ENCODE results near the gene ITGA3.

The ITGA3 gene

GRCh38 chr17:50063561-50064252 is 7.8 kb downstream of the ITGA3 start:
- no peaks in the 10 kb centered on the region for H3K79me2 ChIP-seq (ENCODE audit: insufficient read depth, low read length)
- no peaks in the 10 kb centered on the region for H3K9me3 ChIP-seq (ENCODE audit: low read length)
- H3F3A ChIP-seq (ENCODE audit: insufficient read depth, low read length) = no peaks in the 10 kb centered on the region
- no peak overlapping the region for H3K9ac ChIP-seq (ENCODE audit: low read length)
- no peak overlapping the region for H3K4me3 ChIP-seq (ENCODE audit: low read depth, low read length, poor library complexity, severe bottlenecking)
- H2AFZ ChIP-seq (ENCODE audit: low read length) = no peak overlapping the region
- no peaks in the 10 kb centered on the region for H3K4me1 ChIP-seq (ENCODE audit: insufficient read depth, low read length, severe bottlenecking)
- H3K27me3 ChIP-seq (ENCODE audit: insufficient read depth, low read length) = peaks cover 7% of the 10 kb centered on the region
- H3K36me3 ChIP-seq (ENCODE audit: insufficient read depth, low read length) = no peaks in the 10 kb centered on the region
- H4K20me1 ChIP-seq (ENCODE audit: insufficient read depth, low read length) = no peaks in the 10 kb centered on the region
- no peak overlapping the region for H3K27ac ChIP-seq (ENCODE audit: low read depth, low read length, poor library complexity, severe bottlenecking)
- H3K4me2 ChIP-seq (ENCODE audit: low read length) = no peak overlapping the region
- no peaks in the 10 kb centered on the region for H3K9me2 ChIP-seq (ENCODE audit: low read depth, low read length)
- TF ChIP-seq CTCF (IDR thresholded peaks at IDR 0.05; ENCODE audit: low read length) (no peak), EZH2 (IDR thresholded peaks at IDR 0.05; ENCODE audit: borderline replicate concordance, low read length) (no peak)

GRCh38 chr17:50064253-50065001 is 8.5 kb downstream of the ITGA3 start:
- H4K20me1 ChIP-seq (ENCODE audit: insufficient read depth, low read length) = no peaks in the 10 kb centered on the region
- no peak overlapping the region for H3K9ac ChIP-seq (ENCODE audit: low read length)
- no peaks in the 10 kb centered on the region for H3K9me2 ChIP-seq (ENCODE audit: low read depth, low read length)
- H3K36me3 ChIP-seq (ENCODE audit: insufficient read depth, low read length) = no peaks in the 10 kb centered on the region
- no peak for TF ChIP-seq CTCF (IDR thresholded peaks at IDR 0.05; ENCODE audit: low read length)
- no peak for TF ChIP-seq EZH2 (IDR thresholded peaks at IDR 0.05; ENCODE audit: borderline replicate concordance, low read length)
- H3K27me3 ChIP-seq (ENCODE audit: insufficient read depth, low read length) = peaks cover 7% of the 10 kb centered on the region
- no peaks in the 10 kb centered on the region for H3F3A ChIP-seq (ENCODE audit: insufficient read depth, low read length)
- H3K27ac ChIP-seq (ENCODE audit: low read depth, low read length, poor library complexity, severe bottlenecking) = no peak overlapping the region
- H3K9me3 ChIP-seq (ENCODE audit: low read length) = no peaks in the 10 kb centered on the region
- no peak overlapping the region for H3K4me3 ChIP-seq (ENCODE audit: low read depth, low read length, poor library complexity, severe bottlenecking)
- H3K4me1 ChIP-seq (ENCODE audit: insufficient read depth, low read length, severe bottlenecking) = no peaks in the 10 kb centered on the region
- H2AFZ ChIP-seq (ENCODE audit: low read length) = no peak overlapping the region
- H3K4me2 ChIP-seq (ENCODE audit: low read length) = no peak overlapping the region
- no peaks in the 10 kb centered on the region for H3K79me2 ChIP-seq (ENCODE audit: insufficient read depth, low read length)

GRCh38 chr17:50065056-50065455 is 9.1 kb downstream of the ITGA3 start:
- Histone ChIP-seq H3K36me3 (ENCODE audit: insufficient read depth, low read length) (no peaks in the 10 kb centered on the region), H3K4me1 (ENCODE audit: insufficient read depth, low read length, severe bottlenecking) (no peaks in the 10 kb centered on the region), H3K27me3 (ENCODE audit: insufficient read depth, low read length) (peaks cover 10% of the 10 kb centered on the region), H3K9me3 (ENCODE audit: low read length) (no peaks in the 10 kb centered on the region), H3K9ac (ENCODE audit: low read length) (no peak overlapping the region), H2AFZ (ENCODE audit: low read length) (no peak overlapping the region), H3K9me2 (ENCODE audit: low read depth, low read length) (no peaks in the 10 kb centered on the region), H3K79me2 (ENCODE audit: insufficient read depth, low read length) (no peaks in the 10 kb centered on the region), H3K27ac (ENCODE audit: low read depth, low read length, poor library complexity, severe bottlenecking) (no peak overlapping the region), H3F3A (ENCODE audit: insufficient read depth, low read length) (no peaks in the 10 kb centered on the region), H4K20me1 (ENCODE audit: insufficient read depth, low read length) (no peaks in the 10 kb centered on the region), H3K4me3 (ENCODE audit: low read depth, low read length, poor library complexity, severe bottlenecking) (no peak overlapping the region), H3K4me2 (ENCODE audit: low read length) (no peak overlapping the region)
- no peak for TF ChIP-seq EZH2 (IDR thresholded peaks at IDR 0.05; ENCODE audit: borderline replicate concordance, low read length)
- TF ChIP-seq CTCF (IDR thresholded peaks at IDR 0.05; ENCODE audit: low read length) = no peak
